ENCODE measurements around the gene ANTKMT.
A peak's percentile ranks its signal among the peaks of the same experiment; 100 is the strongest.

ANTKMT gene

GRCh38 chr16:716200-716568, 4.8 kb upstream of the ANTKMT start:
- in situ Hi-C loops (cut with HindIII; ENCODE audit: low sequenced_read_pairs) = no loop called here
- TF ChIP-seq CTCF (IDR thresholded peaks at IDR 0.05; ENCODE audit: low read depth, low read length) = no peak
- peak; percentile 77 for DNase-seq (ENCODE audit: low read depth, low spot score)
- peak overlapping the region; percentile 47 for H3K4me3 ChIP-seq (ENCODE audit: low read depth, low read length)

- DNase-seq (ENCODE audit: low read depth, low spot score) = no peak
- in situ Hi-C loops (cut with HindIII; ENCODE audit: low sequenced_read_pairs) = no loop called here
- peak overlapping the region; percentile 47 for H3K4me3 ChIP-seq (ENCODE audit: low read depth, low read length)
- TF ChIP-seq CTCF (IDR thresholded peaks at IDR 0.05; ENCODE audit: low read depth, low read length) = no peak
Measured at GRCh38 chr16:716768-717325, 4.1 kb upstream of the ANTKMT start.

- no peak overlapping the region for H3K4me3 ChIP-seq (ENCODE audit: low read depth, low read length)
- no peak for DNase-seq (ENCODE audit: low read depth, low spot score)
- in situ Hi-C loops (cut with HindIII; ENCODE audit: low sequenced_read_pairs) = no loop called here
- TF ChIP-seq CTCF (IDR thresholded peaks at IDR 0.05; ENCODE audit: low read depth, low read length) = no peak
Measured at GRCh38 chr16:717450-718245, 3.3 kb upstream of the ANTKMT start.

- in situ Hi-C loops (cut with HindIII; ENCODE audit: low sequenced_read_pairs) = no loop called here
- DNase-seq (ENCODE audit: low read depth, low spot score) = no peak
- no peak overlapping the region for H3K4me3 ChIP-seq (ENCODE audit: low read depth, low read length)
- TF ChIP-seq CTCF (IDR thresholded peaks at IDR 0.05; ENCODE audit: low read depth, low read length) = no peak
Measured at GRCh38 chr16:718389-718788, 2.6 kb upstream of the ANTKMT start.

GRCh38 chr16:718922-719321, 2.0 kb upstream of the ANTKMT start:
- H3K4me3 ChIP-seq (ENCODE audit: low read depth, low read length) = no peak overlapping the region
- no peak for TF ChIP-seq CTCF (IDR thresholded peaks at IDR 0.05; ENCODE audit: low read depth, low read length)
- DNase-seq (ENCODE audit: low read depth, low spot score) = no peak
- in situ Hi-C loops (cut with HindIII; ENCODE audit: low sequenced_read_pairs) = no loop called here

GRCh38 chr16:719815-720446, 1.0 kb upstream of the ANTKMT start:
- TF ChIP-seq CTCF (IDR thresholded peaks at IDR 0.05; ENCODE audit: low read depth, low read length) = peak; percentile 37
- peak overlapping the region; percentile 65 for H3K4me3 ChIP-seq (ENCODE audit: low read depth, low read length)
- in situ Hi-C loops (cut with HindIII; ENCODE audit: low sequenced_read_pairs) = no loop called here
- no peak for DNase-seq (ENCODE audit: low read depth, low spot score)

Measured in astrocyte of the spinal cord (primary cell).